GM13976 (cell line): Measurements from ENCODE around the gene SLC25A33.
"Not testable (repeated sequence)": the region's sequence is repeated elsewhere in the genome, so short reads cannot be mapped to it uniquely, and the experiment has no call there.

Experiments
- DNase-seq: peaks from one replicate; pipeline ENCODE4 v3.0.0; 2012; ENCODE audit warnings: low spot score
- in situ Hi-C: fragments of 300-500 bp; cut with MboI; formaldehyde crosslinking; loops from one replicate; pipeline ENCODE4 v1.12.0; 2022; ENCODE audit warnings: low sequenced_read_pairs, mixed read lengths, inconsistent platforms; ENCODE audit not compliant: unreplicated experiment
- TF ChIP-seq, protein P1 (sequence below): IDR thresholded peaks from 2 replicates; pipeline ENCODE4 v1.5.1; 2012; ENCODE audit warnings: borderline replicate concordance, mild to moderate bottlenecking; ENCODE audit not compliant: insufficient read depth; ENCODE audit errors: extremely low read depth, missing control alignments, control extremely low read depth

Gene SLC25A33

GRCh38 chr1:9612871-9613624 lies 73.8 kb downstream of the SLC25A33 start:
- no peak for DNase-seq
- TF ChIP-seq, protein P1, sequence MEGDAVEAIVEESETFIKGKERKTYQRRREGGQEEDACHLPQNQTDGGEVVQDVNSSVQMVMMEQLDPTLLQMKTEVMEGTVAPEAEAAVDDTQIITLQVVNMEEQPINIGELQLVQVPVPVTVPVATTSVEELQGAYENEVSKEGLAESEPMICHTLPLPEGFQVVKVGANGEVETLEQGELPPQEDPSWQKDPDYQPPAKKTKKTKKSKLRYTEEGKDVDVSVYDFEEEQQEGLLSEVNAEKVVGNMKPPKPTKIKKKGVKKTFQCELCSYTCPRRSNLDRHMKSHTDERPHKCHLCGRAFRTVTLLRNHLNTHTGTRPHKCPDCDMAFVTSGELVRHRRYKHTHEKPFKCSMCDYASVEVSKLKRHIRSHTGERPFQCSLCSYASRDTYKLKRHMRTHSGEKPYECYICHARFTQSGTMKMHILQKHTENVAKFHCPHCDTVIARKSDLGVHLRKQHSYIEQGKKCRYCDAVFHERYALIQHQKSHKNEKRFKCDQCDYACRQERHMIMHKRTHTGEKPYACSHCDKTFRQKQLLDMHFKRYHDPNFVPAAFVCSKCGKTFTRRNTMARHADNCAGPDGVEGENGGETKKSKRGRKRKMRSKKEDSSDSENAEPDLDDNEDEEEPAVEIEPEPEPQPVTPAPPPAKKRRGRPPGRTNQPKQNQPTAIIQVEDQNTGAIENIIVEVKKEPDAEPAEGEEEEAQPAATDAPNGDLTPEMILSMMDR, result no peak
- in situ Hi-C loops, result loop anchor here (25.0 kb wide), 1 partner anchor 249 kb away; no protein-coding TSS in a partner anchor

- no peak for DNase-seq
- in situ Hi-C loops, result loop anchor here (25.0 kb wide), 1 partner anchor 249 kb away; no protein-coding TSS in a partner anchor
Measured at GRCh38 chr1:9613625-9614299, 74.5 kb downstream of the SLC25A33 start.

DNA sequence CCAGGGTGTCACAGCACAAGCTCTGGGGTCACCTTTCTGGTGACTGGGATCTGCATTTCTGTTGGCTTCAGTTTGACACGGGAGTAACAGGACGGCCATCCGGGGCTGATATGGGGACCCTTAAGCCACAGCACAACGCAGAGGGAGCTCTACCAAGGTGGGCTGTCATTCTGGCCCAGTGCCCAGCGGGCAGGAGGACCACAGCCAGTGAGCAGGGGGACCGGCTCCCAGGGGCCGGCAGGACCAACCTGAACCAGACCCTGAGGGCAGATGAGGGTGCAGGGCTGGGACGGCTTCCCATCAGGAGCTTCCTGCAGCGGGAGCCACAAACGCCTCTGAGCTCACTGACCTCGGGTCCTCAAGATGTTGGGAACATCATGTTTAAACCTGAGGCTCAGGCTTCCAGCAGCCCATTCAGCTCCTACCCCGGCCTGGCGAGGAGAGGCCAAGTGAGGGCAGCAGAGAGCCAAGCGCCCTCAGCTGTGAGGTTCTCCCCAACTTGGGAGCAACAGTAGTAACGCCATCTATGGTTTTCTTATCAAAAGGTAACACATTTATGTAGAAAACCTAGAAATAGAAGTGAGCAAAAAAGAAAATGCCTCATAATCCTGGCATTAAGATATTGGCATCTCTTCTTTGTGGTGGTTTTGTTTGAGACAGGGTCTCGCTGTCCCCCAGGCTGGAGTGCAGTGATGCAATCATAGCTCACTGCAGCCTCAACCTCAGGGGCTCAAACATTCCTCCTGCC lies 76.2 kb downstream of the SLC25A33 start:
- in situ Hi-C loops, result loop anchor here (25.0 kb wide), 1 partner anchor 247 kb away; no protein-coding TSS in a partner anchor
- TF ChIP-seq, protein P1, result peak; percentile 86
- peak; percentile 87 for DNase-seq

More at GRCh38 chr1:9613625-9614299, 74.5 kb downstream of the SLC25A33 start:
- TF ChIP-seq, protein P1, result no peak

DNA sequence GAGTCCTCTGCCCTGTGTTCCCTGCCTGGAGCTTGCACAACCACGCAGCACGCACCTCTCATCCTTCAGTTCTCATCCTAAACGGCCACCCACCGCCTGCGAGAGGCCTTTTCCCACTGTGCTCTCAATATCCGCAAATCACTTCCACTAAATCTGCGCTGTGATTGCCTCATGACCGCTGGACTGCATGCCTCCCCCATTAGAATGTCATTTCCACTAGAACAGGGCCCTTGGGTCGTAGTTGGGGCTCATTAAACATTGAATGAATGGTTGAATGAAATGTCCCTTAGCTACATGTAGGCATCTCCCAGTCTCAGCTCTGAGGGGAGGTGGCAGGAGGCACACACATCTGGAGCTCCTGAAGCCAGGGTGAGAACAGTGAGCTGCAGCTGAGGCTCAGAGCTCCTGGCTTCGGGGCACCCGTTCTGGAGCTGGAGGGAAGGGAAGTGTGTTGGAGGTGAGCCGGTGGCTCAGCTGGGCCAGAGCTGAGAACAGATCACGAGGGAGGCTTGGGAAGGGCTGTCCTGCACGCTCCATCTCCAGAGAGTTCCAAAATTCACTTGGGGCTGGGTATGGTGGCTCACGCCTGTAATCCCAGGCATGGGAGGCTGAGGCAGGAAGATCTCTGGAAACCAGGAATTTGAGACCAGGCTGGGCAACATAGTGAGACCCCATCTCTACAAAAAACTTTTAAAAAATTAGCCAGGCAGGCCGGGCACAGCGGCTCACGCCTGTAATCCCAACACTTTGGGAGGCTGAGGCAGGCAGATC lies 79.8 kb downstream of the SLC25A33 start:
- in situ Hi-C loops, result loop anchor here (25.0 kb wide), 1 partner anchor 243 kb away; no protein-coding TSS in a partner anchor
- DNase-seq, result no peak

GRCh38 chr1:9621032-9621431 lies 81.8 kb downstream of the SLC25A33 start:
- in situ Hi-C loops, result loop anchor here (25.0 kb wide), 1 partner anchor 241 kb away; no protein-coding TSS in a partner anchor
- TF ChIP-seq, protein P1, result no peak

More for the DNA sequence above, 79.8 kb downstream of the SLC25A33 start:
- TF ChIP-seq, protein P1, result no peak

DNA sequence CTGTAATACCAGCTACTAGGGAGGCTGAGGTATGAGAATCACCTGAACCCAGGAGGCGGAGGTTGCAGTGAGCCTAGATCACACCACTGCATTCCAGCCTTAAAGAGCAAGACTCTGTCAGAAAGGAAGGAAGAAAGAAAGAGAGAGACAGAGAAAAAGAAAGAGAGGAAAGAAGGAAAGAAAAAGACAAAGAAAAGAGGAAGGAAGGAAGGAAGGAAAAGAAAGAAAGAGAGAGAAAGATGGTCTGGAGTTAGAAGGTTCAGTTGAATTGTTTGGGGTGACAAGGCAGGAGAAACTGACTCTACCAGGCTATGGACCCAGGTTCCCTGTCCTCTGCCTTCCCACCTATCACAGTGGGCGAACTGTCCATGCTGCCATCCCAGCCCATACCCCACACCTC lies 84.8 kb downstream of the SLC25A33 start:
- no peak for DNase-seq
- TF ChIP-seq, protein P1, result no peak
- in situ Hi-C loops, result loop anchor here (25.0 kb wide), 1 partner anchor 238 kb away; no protein-coding TSS in a partner anchor

More at GRCh38 chr1:9621032-9621431, 81.8 kb downstream of the SLC25A33 start:
- no peak for DNase-seq

GRCh38 chr1:9625030-9625429 lies 85.8 kb downstream of the SLC25A33 start:
- in situ Hi-C loops, DNase-seq: not testable (repeated sequence)
